K562 (cell line): ENCODE data around the gene FCGR2B. TPM values are rescaled to one million over a fixed set of nuclear protein-coding genes. Genes with fewer than 3 reads are reported as not detected.

ENCODE experiments used
- ARHGAP35 ChIP-seq: fragments of 450-650 bp; IDR thresholded peaks from 2 replicates; pipeline ENCODE4 v1.6.1; 2018; ENCODE audit not compliant: partially characterized antibody
- BCOR ChIP-seq: fragments of 450-650 bp; IDR thresholded peaks from 2 replicates; pipeline ENCODE4 v1.6.1; 2016
- BRD4 ChIP-seq: fragments of 200-600 bp; sonication (generic); IDR thresholded peaks from 2 replicates; pipeline ENCODE4 v1.6.1; 2017; ENCODE audit warnings: inconsistent platforms
- CBX3 ChIP-seq, 2 experiments: IDR thresholded peaks; 1 replicate in 1 of 2; 2 replicates in 1 of 2; pipeline ENCODE4 v1.6.1; 2012; ENCODE audit warnings: inconsistent platforms in 2 of 2, low read length in 2 of 2, borderline replicate concordance in 1 of 2, control low read depth in 1 of 2
- CREB1 ChIP-seq, 2 experiments: sonication (generic) in 1 of 2; formaldehyde crosslinking in 1 of 2; IDR thresholded peaks; 2 replicates each; pipeline versions ENCODE4 v1.6.1 to v1.8.0; 2012 to 2022; ENCODE audit warnings: inconsistent platforms in 1 of 2, mild to moderate bottlenecking in 1 of 2, missing genetic modification reagents in 1 of 2, moderate library complexity in 1 of 2
- DACH1 ChIP-seq: fragments of 450-650 bp; IDR thresholded peaks from 2 replicates; pipeline ENCODE4 v1.6.1; 2018; ENCODE audit not compliant: partially characterized antibody
- E2F5 ChIP-seq: sonication (generic); formaldehyde crosslinking; IDR thresholded peaks from 2 replicates; pipeline ENCODE4 v1.8.0; 2022; ENCODE audit warnings: mild to moderate bottlenecking, missing genetic modification reagents
- E2F8 ChIP-seq: fragments of 450-650 bp; IDR thresholded peaks from 2 replicates; pipeline ENCODE4 v1.7.1; 2018; ENCODE audit warnings: mild to moderate bottlenecking, low read depth; ENCODE audit not compliant: partially characterized antibody
- FOXM1 ChIP-seq, 2 experiments: fragments of 450-650 bp in 1 of 2; sonication (generic) in 1 of 2; formaldehyde crosslinking in 1 of 2; IDR thresholded peaks; 2 replicates each; pipeline versions ENCODE4 v1.6.1 to v1.9.0; 2017 to 2022; ENCODE audit warnings: low read depth in 2 of 2, mild to moderate bottlenecking in 2 of 2, missing genetic modification reagents in 1 of 2, moderate library complexity in 1 of 2
- GABPB1 ChIP-seq: sonication (generic); formaldehyde crosslinking; IDR thresholded peaks from 2 replicates; pipeline ENCODE4 v1.8.0; 2022; ENCODE audit warnings: mild to moderate bottlenecking, missing genetic modification reagents
- GTF2E2 ChIP-seq: fragments of 200-800 bp; sonication (Bioruptor generic); IDR thresholded peaks from 2 replicates; pipeline ENCODE4 v1.6.1; 2016; ENCODE audit warnings: missing genetic modification characterization, missing compliant biosample characterization
- HDAC3 ChIP-seq: fragments of 450-650 bp; IDR thresholded peaks from 2 replicates; pipeline ENCODE4 v1.6.1; 2018; ENCODE audit warnings: borderline replicate concordance, mild to moderate bottlenecking, moderate library complexity; ENCODE audit not compliant: partially characterized antibody
- MAX ChIP-seq: sonication (generic); formaldehyde crosslinking; IDR thresholded peaks from 2 replicates; pipeline ENCODE4 v1.9.0; 2022; ENCODE audit warnings: mild to moderate bottlenecking, missing genetic modification reagents
- MAZ ChIP-seq, 2 experiments: fragments of 450-650 bp in 1 of 2; sonication (generic) in 1 of 2; formaldehyde crosslinking; IDR thresholded peaks in 1 of 2; conservative IDR thresholded peaks in 1 of 2; 2 replicates each; pipeline versions ENCODE4 v1.4.0 to v1.5.0; 2020; ENCODE audit warnings: mild to moderate bottlenecking in 1 of 2, missing genetic modification reagents in 1 of 2
- NFIX ChIP-seq: fragments of 250-450 bp; sonication (Bioruptor Pico); IDR thresholded peaks from 2 replicates; pipeline ENCODE4 v1.4.0; 2020; ENCODE audit warnings: low read depth, mild to moderate bottlenecking, moderate library complexity
- RBFOX2 ChIP-seq: fragments of 200-400 bp; formaldehyde crosslinking; IDR thresholded peaks from 2 replicates; pipeline ENCODE4 v1.6.1; 2017; ENCODE audit warnings: low read depth, mild to moderate bottlenecking, low read length, moderate library complexity
- SREBF2 ChIP-seq: sonication (generic); formaldehyde crosslinking; IDR thresholded peaks from 2 replicates; pipeline ENCODE4 v1.4.0; 2020; ENCODE audit warnings: mild to moderate bottlenecking, missing genetic modification reagents
- TEAD4 ChIP-seq, 2 experiments: sonication (generic) in 1 of 2; formaldehyde crosslinking in 1 of 2; IDR thresholded peaks; 2 replicates each; pipeline versions ENCODE4 v1.6.1 to v1.8.0; 2012 to 2022; ENCODE audit warnings: borderline replicate concordance in 1 of 2, inconsistent platforms in 1 of 2, low read length in 1 of 2, mild to moderate bottlenecking in 1 of 2, missing genetic modification reagents in 1 of 2
- ZNF134 ChIP-seq: fragments of 250-450 bp; sonication (Bioruptor Pico); conservative IDR thresholded peaks from 2 replicates; pipeline ENCODE4 v1.4.0; 2020
- ZNF24 ChIP-seq: fragments of 450-650 bp; IDR thresholded peaks from 2 replicates; pipeline ENCODE4 v1.6.1; 2016
- ZNF354B ChIP-seq: fragments of 250-450 bp; sonication (Bioruptor Pico); IDR thresholded peaks from 2 replicates; pipeline ENCODE4 v1.4.0; 2020
- ZNF584 ChIP-seq: fragments of 200-800 bp; sonication (Bioruptor generic); IDR thresholded peaks from 2 replicates; pipeline ENCODE4 v1.6.1; 2016; ENCODE audit warnings: low read depth, mild to moderate bottlenecking, missing genetic modification characterization, missing compliant biosample characterization
- ZNF780A ChIP-seq: fragments of 250-450 bp; sonication (Bioruptor Pico); IDR thresholded peaks from 2 replicates; pipeline ENCODE4 v1.5.0; 2021; ENCODE audit warnings: mild to moderate bottlenecking
- polyA plus RNA-seq, 8 experiments: library from polyadenylated mRNA; depleted of rRNA in 4 of 8; stranded (reverse) in 5 of 8; unstranded in 3 of 8; fragments of >200 nt; fragmentation: Nextera tagmentation in 2 of 8; fragmentation: Illumina TruSeq in 1 of 8; extraction: Ambion mirVana in 2 of 8; extraction: Trizol in 1 of 8; gene quantifications; 2 replicates each; pipeline versions ENCODE4 v1.2.1 to v1.2.3, GENCODE V29; 2011 to 2014; ENCODE audit warnings: inconsistent platforms in 1 of 8, missing spikeins in 1 of 8
- total RNA-seq, 7 experiments: library from RNA; depleted of rRNA in 6 of 7; stranded (reverse); fragments of >200 nt in 6 of 7; fragmentation: Illumina TruSeq in 2 of 7; extraction: Trizol in 2 of 7; gene quantifications; 2 replicates each; pipeline versions ENCODE4 v1.2.1 to v1.2.3, GENCODE V29; 2011 to 2021; ENCODE audit warnings: low replicate concordance in 1 of 7

Gene FCGR2B
- total and polyA plus RNA-seq, 9 of the 15 experiments (the other 6 are each of a cell fraction or from before 2014, with no cell fraction given), result 1.7 to 8.9 (median 3.9) TPM

GRCh38 chr1:161726473-161727255, 63.7 kb downstream of the FCGR2B start (continued):
- TF ChIP-seq ARHGAP35 (peak; percentile 15), NFIX (CRISPR knock-in tag) (no peak), RBFOX2 (peak; percentile 95), SREBF2 (CRISPR knock-in tag) (no peak), TEAD4 (IDR thresholded peaks at IDR 0.05; ENCODE audit: low read length) (no peak), TEAD4 (CRISPR knock-in tag; IDR thresholded peaks at IDR 0.05; ENCODE audit: borderline replicate concordance) (no peak), CREB1 (IDR thresholded peaks at IDR 0.05) (peak; percentile 38), CREB1 (CRISPR knock-in tag; IDR thresholded peaks at IDR 0.05) (no peak; the same call in 1 of the 2 replicates), GTF2E2 (no peak; the same call in none of the 2 replicates), GABPB1 (CRISPR knock-in tag) (peak; percentile 78), ZNF24 (0 out of 2 replicates have a peak, but pooled peaks have one; percentile 6), ZNF354B (CRISPR knock-in tag) (no peak), BRD4 (no peak), FOXM1 (IDR thresholded peaks at IDR 0.05; ENCODE audit: low read depth) (no peak), FOXM1 (CRISPR knock-in tag; IDR thresholded peaks at IDR 0.05; ENCODE audit: low read depth) (0 out of 2 replicates have a peak, but pooled peaks have one; percentile 51), MAX (CRISPR knock-in tag) (peak; percentile 89), ZNF134 (CRISPR knock-in tag) (no peak), CBX3 (IDR thresholded peaks at IDR 0.05; ENCODE audit: borderline replicate concordance in 1 of 2, low read length in 2 of 2) (peak in 1 of 2 experiments; percentile 38; a peak in 1 of 3 replicates), ZNF780A (no peak), BCOR (no peak; the same call in 1 of the 2 replicates), ZNF584 (no peak), E2F8 (no peak), E2F5 (peak; percentile 81), DACH1 (no peak), MAZ (CRISPR knock-in tag; conservative IDR thresholded peaks at IDR 0.05 in 1 of 2, IDR thresholded peaks at IDR 0.05 in 1 of 2) (peak; percentile 61 to 62), HDAC3 (no peak)
